GM12878 (cell line): Measurements from ENCODE around the gene STAG2.

Experiments used
- CTCF ChIP-seq, 3 experiments: IDR thresholded peaks in 2 of 3; conservative IDR thresholded peaks in 1 of 3; 2 replicates each; pipeline ENCODE4 v1.5.1; 2011; ENCODE audit warnings: low read depth in 3 of 3, low read length in 3 of 3, mild to moderate bottlenecking in 3 of 3, control low read depth in 2 of 3, moderate library complexity in 2 of 3, inconsistent platforms in 1 of 3, mixed read lengths in 1 of 3; ENCODE audit not compliant: control insufficient read depth in 2 of 3, insufficient read depth in 1 of 3; ENCODE audit errors: extremely low read depth in 1 of 3
- EP300 ChIP-seq, 2 experiments: fragments of 150-350 bp in 1 of 2; IDR thresholded peaks; 2 replicates each; pipeline ENCODE4 v1.6.1; 2011 to 2012; ENCODE audit warnings: low read depth in 2 of 2, low read length in 2 of 2, borderline replicate concordance in 1 of 2, improper control_type of control experiment in 1 of 2, inconsistent platforms in 1 of 2; ENCODE audit not compliant: control insufficient read depth in 1 of 2
- FOXM1 ChIP-seq: IDR thresholded peaks from 2 replicates; pipeline ENCODE4 v1.6.1; 2012; ENCODE audit warnings: low read depth, mild to moderate bottlenecking, inconsistent platforms, low read length, moderate library complexity
- SP1 ChIP-seq: IDR thresholded peaks from one replicate; pipeline ENCODE4 v1.6.1; 2011; ENCODE audit warnings: low read depth, low read length
- ZBED1 ChIP-seq: IDR thresholded peaks from 2 replicates; pipeline ENCODE4 v1.6.1; 2016; ENCODE audit warnings: borderline replicate concordance
- ZNF274 ChIP-seq: IDR thresholded peaks from one replicate; pipeline ENCODE4 v1.8.0; 2011; ENCODE audit not compliant: insufficient read length, insufficient read depth

DNA sequence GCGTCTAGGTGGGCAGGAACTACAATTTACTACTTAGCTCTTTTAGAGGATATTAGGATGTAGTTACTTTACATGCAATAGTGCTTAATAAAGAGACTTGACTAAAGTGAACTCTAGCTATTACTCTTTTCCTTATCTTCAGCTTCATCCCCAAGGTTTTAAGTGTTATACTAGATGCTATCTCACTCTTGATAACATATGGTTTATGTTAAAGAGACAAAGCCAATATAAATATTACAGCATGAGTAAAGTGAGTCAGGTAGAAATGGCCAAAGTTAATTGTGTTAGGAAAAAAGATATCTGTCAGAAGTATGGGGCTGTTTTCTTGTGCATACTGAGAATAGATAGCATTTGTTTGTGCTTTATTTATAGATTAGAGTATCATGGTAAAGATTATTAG, 80.5 kb downstream of the STAG2 start:
- TF ChIP-seq CTCF (IDR thresholded peaks at IDR 0.05 in 2 of 3, conservative IDR thresholded peaks at IDR 0.05 in 1 of 3; ENCODE audit: control insufficient read depth in 2 of 3, extremely low read depth in 1 of 3, insufficient read depth in 1 of 3, low read depth in 3 of 3, low read length in 3 of 3) (no peak), ZBED1 (no peak), FOXM1 (no peak), SP1 (no peak), EP300 (IDR thresholded peaks at IDR 0.05; ENCODE audit: borderline replicate concordance in 1 of 2, control insufficient read depth in 1 of 2, low read depth in 2 of 2, low read length in 2 of 2) (no peak), ZNF274 (no peak)
